ENCODE measurements around the gene TRPM5. TPM values are rescaled to one million over a fixed set of nuclear protein-coding genes. Genes with fewer than 3 reads are reported as not detected.

The TRPM5 gene
- total RNA-seq, 1 donor from 2014 or later = not detected

Other genes with a start within 250 kb of the TRPM5 start
- gene ASCL2, start 173.9 kb downstream of the TRPM5 start, total RNA-seq = 0.24 TPM in 1 of 2 replicates, not detected in the other
- 20.4 and 21.2 TPM in 2 replicates for gene C11orf21, start 142.6 kb downstream of the TRPM5 start, total RNA-seq
- 21.6 and 23.1 TPM in 2 replicates for gene TSPAN32, start 142.5 kb downstream of the TRPM5 start, total RNA-seq
- gene CD81, start 67.2 kb downstream of the TRPM5 start, total RNA-seq = 184 and 189 TPM in 2 replicates
- 51.6 and 55.3 TPM in 2 replicates for gene TSSC4, start 43.8 kb downstream of the TRPM5 start, total RNA-seq
- gene KCNQ1, start 494 bp upstream of the TRPM5 start, total RNA-seq = 15.8 and 16.9 TPM in 2 replicates

Measured in T-helper 1 cell treated with Interleukin-12 subunit alpha and Interleukin-12 subunit beta and Interleukin-4 antibody, amounts not matched to agents 30 ng/mL and 1 ng/mL, for 36 hours (primary cell).